GM23338 (cell line): ENCODE data around the gene MED27. TPM values are rescaled to one million over a fixed set of nuclear protein-coding genes. Genes with fewer than 3 reads are reported as not detected.

Source experiments
- ATAC-seq: fragments of 200-7000 bp; cut with Tn5 transposase; 3 replicates; pipeline ENCODE4 v1.9.1; 2020
- DNase-seq: peaks from one replicate; pipeline ENCODE4 v3.0.0-alpha.2; 2015; ENCODE audit warnings: low spot score
- H2AFZ ChIP-seq: fragments of 200-600 bp; sonication (generic); 2 replicates; pipeline ENCODE4 v1.8.0; 2016; ENCODE audit warnings: antibody characterized with exemption, mild to moderate bottlenecking, moderate library complexity
- H3F3A ChIP-seq: fragments of 200-600 bp; sonication (generic); replicated peaks from 2 replicates; pipeline ENCODE4 v1.8.0; 2017; ENCODE audit warnings: antibody characterized with exemption, mixed run types, low read depth
- H3K27ac ChIP-seq: fragments of 200-600 bp; sonication (generic); 2 replicates; pipeline ENCODE4 v1.6.1; 2016; ENCODE audit warnings: low read depth
- H3K27me3 ChIP-seq: fragments of 200-600 bp; sonication (generic); 2 replicates; pipeline ENCODE4 v1.8.0; 2016; ENCODE audit warnings: mild to moderate bottlenecking, mixed run types, moderate library complexity; ENCODE audit not compliant: insufficient read depth
- H3K36me3 ChIP-seq: fragments of 200-600 bp; sonication (generic); 2 replicates; pipeline ENCODE4 v1.8.0; 2016; ENCODE audit warnings: mild to moderate bottlenecking; ENCODE audit not compliant: insufficient read depth
- H3K4me1 ChIP-seq: fragments of 200-600 bp; sonication (generic); 2 replicates; pipeline ENCODE4 v1.8.0; 2016; ENCODE audit warnings: mild to moderate bottlenecking, moderate library complexity; ENCODE audit not compliant: insufficient read depth
- H3K4me2 ChIP-seq: fragments of 200-600 bp; sonication (generic); 2 replicates; pipeline ENCODE4 v1.7.1; 2017; ENCODE audit warnings: mixed run types
- H3K4me3 ChIP-seq: fragments of 200-600 bp; sonication (generic); 2 replicates; pipeline ENCODE4 v1.6.1; 2016; ENCODE audit warnings: mixed run types
- H3K79me2 ChIP-seq: fragments of 200-600 bp; sonication (generic); replicated peaks from 2 replicates; pipeline ENCODE4 v1.8.0; 2017; ENCODE audit warnings: mild to moderate bottlenecking; ENCODE audit not compliant: insufficient read depth
- H3K9me2 ChIP-seq: fragments of 200-600 bp; sonication (generic); 2 replicates; pipeline ENCODE4 v1.8.0; 2017; ENCODE audit not compliant: insufficient read depth
- H4K20me1 ChIP-seq: fragments of 200-600 bp; sonication (generic); replicated peaks from 2 replicates; pipeline ENCODE4 v1.8.0; 2017; ENCODE audit warnings: mild to moderate bottlenecking; ENCODE audit not compliant: insufficient read depth
- H3K27ac Mint-ChIP-seq: 2 replicates; pipeline ENCODE4 v1.8.0; 2020; ENCODE audit warnings: inconsistent platforms, mild to moderate bottlenecking, moderate library complexity, mixed read lengths
- H3K27me3 Mint-ChIP-seq: 3 replicates; pipeline ENCODE4 v1.8.0; 2022; ENCODE audit warnings: low read depth, mild to moderate bottlenecking, moderate library complexity, mixed read lengths, inconsistent platforms; ENCODE audit not compliant: insufficient read depth, poor library complexity
- H3K36me3 Mint-ChIP-seq: 3 replicates; pipeline ENCODE4 v1.8.0; 2021; ENCODE audit warnings: low read depth, mild to moderate bottlenecking, inconsistent platforms, moderate library complexity, mixed read lengths
- H3K4me1 Mint-ChIP-seq: 3 replicates; pipeline ENCODE4 v1.8.0; 2020; ENCODE audit warnings: mild to moderate bottlenecking, inconsistent platforms, mixed read lengths
- H3K4me3 Mint-ChIP-seq: 3 replicates; pipeline ENCODE4 v1.8.0; 2021; ENCODE audit warnings: moderate library complexity, mild to moderate bottlenecking, inconsistent platforms, mixed read lengths
- H3K9me3 Mint-ChIP-seq: 3 replicates; pipeline ENCODE4 v1.8.0; 2020; ENCODE audit warnings: moderate library complexity, mild to moderate bottlenecking, inconsistent platforms, mixed read lengths
- ETS1 ChIP-seq: IDR thresholded peaks from 2 replicates; pipeline ENCODE4 v1.6.1; 2016; ENCODE audit warnings: antibody characterized with exemption
- EZH2 ChIP-seq: fragments of 200-600 bp; sonication (generic); IDR thresholded peaks from one replicate; pipeline ENCODE4 v1.8.0; 2017; ENCODE audit warnings: antibody characterized with exemption, mild to moderate bottlenecking, low read depth; ENCODE audit not compliant: unreplicated experiment
- EZH2phosphoT487 ChIP-seq: fragments of 200-600 bp; sonication (generic); IDR thresholded peaks from one replicate; pipeline ENCODE4 v1.8.1; 2018; ENCODE audit warnings: antibody characterized with exemption; ENCODE audit not compliant: unreplicated experiment
- NANOG ChIP-seq: IDR thresholded peaks from 2 replicates; pipeline ENCODE4 v1.6.1; 2016; ENCODE audit warnings: antibody characterized with exemption, borderline replicate concordance
- POLR2AphosphoS5 ChIP-seq: IDR thresholded peaks from 2 replicates; pipeline ENCODE4 v1.6.1; 2016; ENCODE audit warnings: antibody characterized with exemption, low read depth
- REST ChIP-seq: IDR thresholded peaks from one replicate; pipeline ENCODE4 v1.6.1; 2018; ENCODE audit warnings: antibody characterized with exemption; ENCODE audit not compliant: unreplicated experiment
- ZNF114 ChIP-seq: fragments of 250-450 bp; sonication (Bioruptor Pico); IDR thresholded peaks from 2 replicates; pipeline ENCODE4 v1.5.0; 2020; ENCODE audit warnings: mild to moderate bottlenecking, moderate library complexity
- ZNF331 ChIP-seq: fragments of 250-450 bp; sonication (Bioruptor Pico); IDR thresholded peaks from 2 replicates; pipeline ENCODE4 v1.5.0; 2020; ENCODE audit warnings: low read depth, mild to moderate bottlenecking, moderate library complexity
- ZNF462 ChIP-seq: fragments of 250-450 bp; sonication (Bioruptor Pico); IDR thresholded peaks from 2 replicates; pipeline ENCODE4 v1.5.0; 2020; ENCODE audit warnings: mild to moderate bottlenecking, moderate library complexity
- polyA plus RNA-seq: library from polyadenylated mRNA; unstranded; fragments of >200 nt; fragmentation: Nextera tagmentation; extraction: Ambion mirVana; gene quantifications from 2 replicates; pipeline ENCODE4 v1.2.1, GENCODE V29; 2016
- total RNA-seq: library from RNA; depleted of rRNA; stranded (reverse); fragments of >200 nt; shearing (Covaris generic); gene quantifications from 2 replicates; pipeline ENCODE4 v1.2.3, GENCODE V29; 2014

MED27 gene
- total and polyA plus RNA-seq, 2 experiments from 2014 or later = 30.6 to 35.0 TPM

- H3K9me2 ChIP-seq = no peaks in the 10 kb centered on the region
- H3K27me3 Mint-ChIP-seq = no peaks in the 10 kb centered on the region
- H3K4me2 ChIP-seq = no peak overlapping the region
- H3K4me3 ChIP-seq = no peak overlapping the region
- H3K36me3 ChIP-seq = no peaks in the 10 kb centered on the region
- peaks cover 13% of the 10 kb centered on the region; the same call in 1 of the 2 replicates for H3K79me2 ChIP-seq
- no peaks in the 10 kb centered on the region for H3F3A ChIP-seq
- H3K27ac ChIP-seq = no peak overlapping the region
- no peak for ATAC-seq
- DNase-seq = no peak
- H3K4me3 Mint-ChIP-seq = no peak overlapping the region
- H3K4me1 ChIP-seq = peaks cover 6% of the 10 kb centered on the region; the same call in 1 of the 2 replicates
- no peaks in the 10 kb centered on the region for H3K9me3 Mint-ChIP-seq
- H3K27ac Mint-ChIP-seq = no peak overlapping the region
- H3K36me3 Mint-ChIP-seq = peaks cover 11% of the 10 kb centered on the region
- peaks cover 10% of the 10 kb centered on the region; the same call in 1 of the 2 replicates for H4K20me1 ChIP-seq
- H3K27me3 ChIP-seq = no peaks in the 10 kb centered on the region
- TF ChIP-seq ZNF331 (no peak), POLR2AphosphoS5 (no peak), ZNF114 (CRISPR knock-in tag) (no peak), ETS1 (no peak), EZH2phosphoT487 (no peak), ZNF462 (CRISPR knock-in tag) (no peak), EZH2 (no peak), REST (no peak), NANOG (no peak)
- no peak overlapping the region for H2AFZ ChIP-seq
- peaks cover 19% of the 10 kb centered on the region for H3K4me1 Mint-ChIP-seq
These were observed 84.3 kb downstream of the MED27 start for GRCh38 chr9:131995382-131995781.
